GM19239 (cell line): ENCODE measurements around the gene UBE2E2.

Experiments
- DNase-seq: peaks from one replicate; pipeline ENCODE4 v3.0.0; 2011; ENCODE audit warnings: low spot score; ENCODE audit not compliant: insufficient read length
- FAIRE-seq: peaks from 2 replicates; lab custom pipeline; 2011; peaks lifted over from hg19 to GRCh38; lab: Jason Lieb, UNC

UBE2E2 gene

GRCh38 chr3:23238156-23238555 is 35.0 kb downstream of the UBE2E2 start:
- FAIRE-seq: no peak
- no peak for DNase-seq

GRCh38 chr3:23238578-23238977 is 35.5 kb downstream of the UBE2E2 start:
- no peak for DNase-seq
- peak; percentile 76 for FAIRE-seq

GRCh38 chr3:23239211-23240068 is 36.3 kb downstream of the UBE2E2 start:
- DNase-seq: no peak
- no peak for FAIRE-seq

- no peak for DNase-seq
- FAIRE-seq: no peak
Measured at GRCh38 chr3:23240171-23240785, 37.2 kb downstream of the UBE2E2 start.

- FAIRE-seq: no peak
- DNase-seq: no peak
Measured at GRCh38 chr3:23241256-23241655, 38.1 kb downstream of the UBE2E2 start.

GRCh38 chr3:23242106-23242505 is 39.0 kb downstream of the UBE2E2 start:
- FAIRE-seq: no peak
- no peak for DNase-seq

GRCh38 chr3:23244324-23245041 is 41.4 kb downstream of the UBE2E2 start:
- no peak for FAIRE-seq
- DNase-seq: no peak

- DNase-seq: no peak
- peak; percentile 18 for FAIRE-seq
Measured at GRCh38 chr3:23246651-23247050, 43.5 kb downstream of the UBE2E2 start.

- FAIRE-seq: no peak
Measured at GRCh38 chr3:23248594-23249131, 45.5 kb downstream of the UBE2E2 start.

GRCh38 chr3:23249961-23250360 is 46.8 kb downstream of the UBE2E2 start:
- DNase-seq: no peak
- no peak for FAIRE-seq

More at GRCh38 chr3:23248594-23249131, 45.5 kb downstream of the UBE2E2 start:
- DNase-seq: no peak

GRCh38 chr3:23252122-23252521 is 49.0 kb downstream of the UBE2E2 start:
- no peak for DNase-seq
- FAIRE-seq: no peak

- FAIRE-seq (peak; percentile 97), DNase-seq (no peak)
Measured at GRCh38 chr3:23253214-23253613, 50.1 kb downstream of the UBE2E2 start.

- FAIRE-seq: peak; percentile 92
- no peak for DNase-seq
Measured at GRCh38 chr3:23254282-23254681, 51.2 kb downstream of the UBE2E2 start.

- no peak for FAIRE-seq
- DNase-seq: no peak
Measured at GRCh38 chr3:23254835-23255234, 51.7 kb downstream of the UBE2E2 start.

- DNase-seq (no peak), FAIRE-seq (peak; percentile 62)
Measured at GRCh38 chr3:23256741-23257435, 53.8 kb downstream of the UBE2E2 start.

GRCh38 chr3:23258110-23258509 is 55.0 kb downstream of the UBE2E2 start:
- DNase-seq (no peak), FAIRE-seq (peak; percentile 14)

GRCh38 chr3:23259515-23259914 is 56.4 kb downstream of the UBE2E2 start:
- peak; percentile 28 for FAIRE-seq
- DNase-seq: no peak

- FAIRE-seq: no peak
Measured at GRCh38 chr3:23262766-23263165, 59.6 kb downstream of the UBE2E2 start.

GRCh38 chr3:23263796-23264195 is 60.7 kb downstream of the UBE2E2 start:
- no peak for DNase-seq
- peak; percentile 45 for FAIRE-seq

More at GRCh38 chr3:23262766-23263165, 59.6 kb downstream of the UBE2E2 start:
- no peak for DNase-seq

GRCh38 chr3:23264413-23264812 is 61.3 kb downstream of the UBE2E2 start:
- FAIRE-seq: no peak
- DNase-seq: no peak
